Measurements from ENCODE around the gene REEP6. TPM values are rescaled to one million over a fixed set of nuclear protein-coding genes. Genes with fewer than 3 reads are reported as not detected.

The REEP6 gene
- total and polyA plus RNA-seq, 2 of the 8 experiments (the other 6 are each of a cell fraction or from before 2014, with no cell fraction given) = 12.6 to 20.7 TPM

- TF ChIP-seq CHD7 (IDR thresholded peaks at IDR 0.05; ENCODE audit: insufficient replicate concordance, low read length) (no peak), TAF1 (IDR thresholded peaks at IDR 0.05; ENCODE audit: low read depth, low read length) (0 out of 2 replicates have a peak, but pooled peaks have one; percentile 31), EZH2 (IDR thresholded peaks at IDR 0.05; ENCODE audit: low read depth, low read length, severe bottlenecking) (no peak), POU5F1 (IDR thresholded peaks at IDR 0.05; ENCODE audit: low read depth, low read length) (no peak), KDM4A (IDR thresholded peaks at IDR 0.05; ENCODE audit: low read depth, low read length, severe bottlenecking) (no peak), CBX8 (IDR thresholded peaks at IDR 0.05; ENCODE audit: borderline replicate concordance, low read depth, low read length) (no peak), NRF1 (IDR thresholded peaks at IDR 0.05; ENCODE audit: low read depth, low read length) (no peak), SP1 (IDR thresholded peaks at IDR 0.05; ENCODE audit: low read depth, low read length) (peak; percentile 38; the same call in 1 of the 2 replicates), RBBP5 (IDR thresholded peaks at IDR 0.05; ENCODE audit: borderline replicate concordance, low read depth, low read length) (no peak)
Measured at GRCh38 chr19:1451916-1452801, 38.8 kb upstream of the REEP6 start (continued).

All from H1 (cell line).